HepG2 (cell line): ENCODE measurements around the gene DNAJB2. TPM values are rescaled to one million over a fixed set of nuclear protein-coding genes. Genes with fewer than 3 reads are reported as not detected.

Source experiments
- ARNTL ChIP-seq: sonication (generic); formaldehyde crosslinking; IDR thresholded peaks from 2 replicates; pipeline ENCODE4 v1.4.0; 2020; ENCODE audit warnings: mild to moderate bottlenecking, missing genetic modification reagents
- BATF2 ChIP-seq: sonication (generic); formaldehyde crosslinking; IDR thresholded peaks from 2 replicates; pipeline ENCODE4 v1.8.0; 2022; ENCODE audit warnings: mild to moderate bottlenecking, missing genetic modification reagents, moderate library complexity
- CENPX ChIP-seq: sonication (generic); formaldehyde crosslinking; IDR thresholded peaks from 2 replicates; pipeline ENCODE4 v1.9.0; 2021; ENCODE audit warnings: mild to moderate bottlenecking, missing genetic modification reagents, moderate library complexity
- FLYWCH1 ChIP-seq: sonication (generic); formaldehyde crosslinking; IDR thresholded peaks from 2 replicates; pipeline ENCODE4 v1.8.1; 2023; ENCODE audit warnings: mild to moderate bottlenecking, missing genetic modification reagents
- MED1 ChIP-seq: sonication (generic); formaldehyde crosslinking; IDR thresholded peaks from 2 replicates; pipeline ENCODE4 v1.4.0; 2020; ENCODE audit warnings: missing genetic modification reagents
- MTA3 ChIP-seq: sonication (generic); formaldehyde crosslinking; IDR thresholded peaks from 2 replicates; pipeline ENCODE4 v1.4.0; 2020; ENCODE audit warnings: missing genetic modification reagents
- NR2F2 ChIP-seq: IDR thresholded peaks from 2 replicates; pipeline ENCODE4 v1.6.1; 2012; ENCODE audit warnings: low read depth, inconsistent platforms, borderline replicate concordance
- POLR2A ChIP-seq, 2 experiments: IDR thresholded peaks; 2 replicates each; pipeline ENCODE4 v1.6.1; 2011; ENCODE audit warnings: low read depth in 2 of 2, low read length in 2 of 2, mild to moderate bottlenecking in 1 of 2, moderate library complexity in 1 of 2; ENCODE audit not compliant: insufficient read depth in 1 of 2
- SKI ChIP-seq: fragments of 450-650 bp; IDR thresholded peaks from one replicate; pipeline ENCODE4 v1.6.1; 2018; ENCODE audit warnings: mild to moderate bottlenecking; ENCODE audit not compliant: partially characterized antibody
- THRA ChIP-seq: sonication (generic); formaldehyde crosslinking; IDR thresholded peaks from 2 replicates; pipeline ENCODE4 v1.4.0; 2020; ENCODE audit warnings: missing genetic modification reagents, borderline replicate concordance
- ZC3H4 ChIP-seq: sonication (generic); formaldehyde crosslinking; IDR thresholded peaks from 2 replicates; pipeline ENCODE4 v1.4.0; 2020; ENCODE audit warnings: missing genetic modification reagents, borderline replicate concordance
- ZFP82 ChIP-seq: sonication (generic); formaldehyde crosslinking; IDR thresholded peaks from 2 replicates; pipeline ENCODE4 v1.5.1; 2020; ENCODE audit warnings: mild to moderate bottlenecking, missing genetic modification reagents, borderline replicate concordance
- ZNF674 ChIP-seq: sonication (generic); formaldehyde crosslinking; IDR thresholded peaks from 2 replicates; pipeline ENCODE4 v1.5.0; 2020; ENCODE audit warnings: low read depth, mild to moderate bottlenecking, missing genetic modification reagents
- ZNF781 ChIP-seq: sonication (generic); formaldehyde crosslinking; IDR thresholded peaks from 2 replicates; pipeline ENCODE4 v1.5.1; 2020; ENCODE audit warnings: borderline replicate concordance, mild to moderate bottlenecking, missing genetic modification reagents; ENCODE audit errors: not compliant biosample characterization
- polyA plus RNA-seq, 8 experiments: library from polyadenylated mRNA; depleted of rRNA in 3 of 8; stranded (reverse) in 7 of 8; unstranded in 1 of 8; fragments of >200 nt; fragmentation: Illumina TruSeq in 4 of 8; extraction: Trizol in 4 of 8; gene quantifications; 2 replicates each; pipeline versions ENCODE4 v1.2.1 to v1.2.3, GENCODE V29; 2011 to 2016; ENCODE audit warnings: low read depth in 4 of 8, missing spikeins in 1 of 8, mixed read lengths in 1 of 8; ENCODE audit not compliant: insufficient read depth in 1 of 8
- total RNA-seq, 5 experiments: library from RNA; depleted of rRNA; stranded (reverse); fragments of >200 nt; fragmentation: Illumina TruSeq; extraction: Trizol; gene quantifications; 2 replicates each; pipeline ENCODE4 v1.2.3, GENCODE V29; 2016; ENCODE audit warnings: low read depth in 1 of 5
- TF ChIP-seq, protein P1 (sequence below): sonication (generic); formaldehyde crosslinking; conservative IDR thresholded peaks from 2 replicates; pipeline ENCODE4 v1.5.0; 2020; ENCODE audit warnings: missing genetic modification reagents

Gene DNAJB2
- total and polyA plus RNA-seq, 2 of the 13 experiments (the other 11 are each of a cell fraction or from before 2014, with no cell fraction given) = 21.3 to 31.1 TPM

GRCh38 chr2:219294356-219295351, 15.5 kb downstream of the DNAJB2 start (continued):
- TF ChIP-seq BATF2 (CRISPR knock-in tag) (no peak), CENPX (CRISPR knock-in tag) (no peak), ARNTL (peak; percentile 79), SKI (peak; percentile 19), FLYWCH1 (peak; percentile 78; the same call in 1 of the 2 replicates), THRA (CRISPR knock-in tag) (peak; percentile 68; the same call in 1 of the 2 replicates), MED1 (peak; percentile 60), ZFP82 (CRISPR knock-in tag) (no peak), ZNF781 (peak; percentile 27), MTA3 (CRISPR knock-in tag) (no peak), POLR2A (IDR thresholded peaks at IDR 0.05; ENCODE audit: insufficient read depth in 1 of 2, low read depth in 2 of 2, low read length in 2 of 2) (peak; percentile 48 to 70; a peak in 3 of 4 replicates), NR2F2 (no peak; the same call in 1 of the 2 replicates), ZC3H4 (CRISPR knock-in tag) (peak; percentile 63; the same call in 1 of the 2 replicates), ZNF674 (CRISPR knock-in tag) (no peak)
- TF ChIP-seq, protein P1, sequence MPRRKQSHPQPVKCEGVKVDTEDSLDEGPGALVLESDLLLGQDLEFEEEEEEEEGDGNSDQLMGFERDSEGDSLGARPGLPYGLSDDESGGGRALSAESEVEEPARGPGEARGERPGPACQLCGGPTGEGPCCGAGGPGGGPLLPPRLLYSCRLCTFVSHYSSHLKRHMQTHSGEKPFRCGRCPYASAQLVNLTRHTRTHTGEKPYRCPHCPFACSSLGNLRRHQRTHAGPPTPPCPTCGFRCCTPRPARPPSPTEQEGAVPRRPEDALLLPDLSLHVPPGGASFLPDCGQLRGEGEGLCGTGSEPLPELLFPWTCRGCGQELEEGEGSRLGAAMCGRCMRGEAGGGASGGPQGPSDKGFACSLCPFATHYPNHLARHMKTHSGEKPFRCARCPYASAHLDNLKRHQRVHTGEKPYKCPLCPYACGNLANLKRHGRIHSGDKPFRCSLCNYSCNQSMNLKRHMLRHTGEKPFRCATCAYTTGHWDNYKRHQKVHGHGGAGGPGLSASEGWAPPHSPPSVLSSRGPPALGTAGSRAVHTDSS (CRISPR knock-in tag) = peak; percentile 14; the same call in 1 of the 2 replicates
